GM12864 (cell line): Measurements from ENCODE around the gene NUP58.

Experiments
- DNase-seq: peaks from one replicate; pipeline ENCODE4 v3.0.0-alpha.2; 2011; ENCODE audit warnings: low read depth
- H3K4me3 ChIP-seq: 2 replicates; pipeline ENCODE4 v1.5.1; 2011; ENCODE audit warnings: mild to moderate bottlenecking, low read depth, low read length, control low read depth
- CTCF ChIP-seq: IDR thresholded peaks from 2 replicates; pipeline ENCODE4 v1.5.1; 2011; ENCODE audit warnings: low read depth, mild to moderate bottlenecking, moderate library complexity, low read length, control low read depth, inconsistent platforms; ENCODE audit errors: missing control alignments

NUP58 gene

GRCh38 chr13:25267715-25268114 lies 33.7 kb upstream of the NUP58 start:
- no peak overlapping the region for H3K4me3 ChIP-seq
- TF ChIP-seq CTCF = peak; percentile 27
- no peak for DNase-seq

- no peak for DNase-seq
- TF ChIP-seq CTCF = no peak
- H3K4me3 ChIP-seq = no peak overlapping the region
Observed at GRCh38 chr13:25268561-25268960, 32.9 kb upstream of the NUP58 start.

- TF ChIP-seq CTCF = no peak
- H3K4me3 ChIP-seq = no peak overlapping the region
- DNase-seq = no peak
Observed at GRCh38 chr13:25276748-25277147, 24.7 kb upstream of the NUP58 start.

- DNase-seq = no peak
- no peak for TF ChIP-seq CTCF
Observed at GRCh38 chr13:25280396-25280795, 21.0 kb upstream of the NUP58 start.

GRCh38 chr13:25281193-25281934 lies 20.1 kb upstream of the NUP58 start:
- DNase-seq = peak; percentile 30
- TF ChIP-seq CTCF = no peak
- no peak overlapping the region for H3K4me3 ChIP-seq

More at GRCh38 chr13:25280396-25280795, 21.0 kb upstream of the NUP58 start:
- no peak overlapping the region for H3K4me3 ChIP-seq

GRCh38 chr13:25281935-25282332 lies 19.5 kb upstream of the NUP58 start:
- H3K4me3 ChIP-seq = no peak overlapping the region
- no peak for DNase-seq

More at GRCh38 chr13:25281935-25282332, 19.5 kb upstream of the NUP58 start:
- no peak for TF ChIP-seq CTCF
